ENCODE data around the gene PLEKHJ1.

GRCh38 chr19:2233601-2234280 is 2.4 kb downstream of the PLEKHJ1 start:
- TF ChIP-seq CTCF (IDR thresholded peaks at IDR 0.05) (no peak), POLR2A (IDR thresholded peaks at IDR 0.05) (no peak), POLR2AphosphoS5 (IDR thresholded peaks at IDR 0.05) (no peak)

Data from sigmoid colon (tissue), 4 donors.